IMR-90 (cell line): ENCODE results near the gene TEFM.

ENCODE experiments used
- POLR2A ChIP-seq: IDR thresholded peaks from 2 replicates; pipeline ENCODE4 v1.6.1; 2012; ENCODE audit warnings: mild to moderate bottlenecking, low read depth, low read length
- RCOR1 ChIP-seq: IDR thresholded peaks from 2 replicates; pipeline ENCODE4 v1.6.1; 2012; ENCODE audit warnings: mild to moderate bottlenecking, low read length, improper control_type of control experiment; ENCODE audit not compliant: insufficient replicate concordance
- RFX5 ChIP-seq: IDR thresholded peaks from 2 replicates; pipeline ENCODE4 v1.8.0; 2012; ENCODE audit warnings: low read depth, mild to moderate bottlenecking, low read length, moderate library complexity
- TF ChIP-seq, protein P1 (sequence below): conservative IDR thresholded peaks from 2 replicates; pipeline ENCODE4 v1.5.1; 2012; ENCODE audit warnings: mild to moderate bottlenecking, low read depth, low read length, improper control_type of control experiment
- TF ChIP-seq, protein P2 (sequence below): fragments of 150-350 bp; IDR thresholded peaks from 2 replicates; pipeline ENCODE4 v1.6.1; 2017; ENCODE audit warnings: mild to moderate bottlenecking, antibody characterized with exemption, low read length, low read depth

DNA sequence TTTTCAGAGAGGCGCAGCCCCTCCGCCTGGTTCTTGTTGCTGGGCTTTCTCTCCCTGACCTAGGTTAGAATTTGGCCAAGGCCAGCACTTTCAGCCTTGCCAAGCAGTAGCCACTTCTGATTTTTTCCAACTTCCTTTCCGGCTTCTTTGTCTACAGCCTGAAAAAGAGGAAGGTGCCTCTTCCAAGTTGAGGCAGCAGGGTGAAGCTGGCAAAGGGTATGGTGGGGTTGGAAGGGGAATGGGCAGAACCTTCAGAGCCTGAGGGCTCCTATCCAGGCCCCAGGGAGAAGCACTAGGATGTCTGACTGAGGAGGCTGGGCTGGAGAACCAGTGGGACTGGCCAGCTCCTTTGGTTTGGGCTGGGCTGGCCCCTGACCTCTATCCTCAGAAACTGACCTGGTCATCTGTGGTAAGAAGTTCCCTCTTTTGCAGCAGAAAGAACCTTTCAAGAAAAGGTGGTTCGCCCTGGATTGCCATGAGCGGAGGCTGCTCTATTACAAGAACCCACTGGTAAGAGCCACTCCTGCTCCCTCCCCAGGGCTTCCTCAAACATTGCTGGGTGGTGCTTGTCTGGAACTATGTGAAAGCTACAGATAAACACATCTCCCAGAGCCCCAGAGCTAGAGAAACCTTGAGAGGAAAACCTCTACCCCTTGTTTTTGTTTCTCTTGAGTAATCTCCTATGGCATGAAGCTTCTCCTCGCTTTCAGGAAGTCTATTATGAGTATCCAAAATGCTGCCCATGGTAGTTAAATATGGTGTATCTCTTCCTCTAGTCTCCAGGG lies 48.2 kb upstream of the TEFM start:
- TF ChIP-seq POLR2A = no peak
- TF ChIP-seq, protein P1, sequence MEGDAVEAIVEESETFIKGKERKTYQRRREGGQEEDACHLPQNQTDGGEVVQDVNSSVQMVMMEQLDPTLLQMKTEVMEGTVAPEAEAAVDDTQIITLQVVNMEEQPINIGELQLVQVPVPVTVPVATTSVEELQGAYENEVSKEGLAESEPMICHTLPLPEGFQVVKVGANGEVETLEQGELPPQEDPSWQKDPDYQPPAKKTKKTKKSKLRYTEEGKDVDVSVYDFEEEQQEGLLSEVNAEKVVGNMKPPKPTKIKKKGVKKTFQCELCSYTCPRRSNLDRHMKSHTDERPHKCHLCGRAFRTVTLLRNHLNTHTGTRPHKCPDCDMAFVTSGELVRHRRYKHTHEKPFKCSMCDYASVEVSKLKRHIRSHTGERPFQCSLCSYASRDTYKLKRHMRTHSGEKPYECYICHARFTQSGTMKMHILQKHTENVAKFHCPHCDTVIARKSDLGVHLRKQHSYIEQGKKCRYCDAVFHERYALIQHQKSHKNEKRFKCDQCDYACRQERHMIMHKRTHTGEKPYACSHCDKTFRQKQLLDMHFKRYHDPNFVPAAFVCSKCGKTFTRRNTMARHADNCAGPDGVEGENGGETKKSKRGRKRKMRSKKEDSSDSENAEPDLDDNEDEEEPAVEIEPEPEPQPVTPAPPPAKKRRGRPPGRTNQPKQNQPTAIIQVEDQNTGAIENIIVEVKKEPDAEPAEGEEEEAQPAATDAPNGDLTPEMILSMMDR = no peak
- TF ChIP-seq, protein P2, sequence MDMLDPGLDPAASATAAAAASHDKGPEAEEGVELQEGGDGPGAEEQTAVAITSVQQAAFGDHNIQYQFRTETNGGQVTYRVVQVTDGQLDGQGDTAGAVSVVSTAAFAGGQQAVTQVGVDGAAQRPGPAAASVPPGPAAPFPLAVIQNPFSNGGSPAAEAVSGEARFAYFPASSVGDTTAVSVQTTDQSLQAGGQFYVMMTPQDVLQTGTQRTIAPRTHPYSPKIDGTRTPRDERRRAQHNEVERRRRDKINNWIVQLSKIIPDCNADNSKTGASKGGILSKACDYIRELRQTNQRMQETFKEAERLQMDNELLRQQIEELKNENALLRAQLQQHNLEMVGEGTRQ = no peak
- no peak for TF ChIP-seq RCOR1
- TF ChIP-seq RFX5 = no peak
